SIG-M5 (cell line): ENCODE measurements around the gene UGT1A7.

Experiments
- DNase-seq: peaks from one replicate; lab custom pipeline; 2025; lab: John Stamatoyannopoulos, UW

UGT1A7 gene

GRCh38 chr2:233818639-233819621 lies 137.2 kb downstream of the UGT1A7 start:
- DNase-seq = no peak

- DNase-seq = no peak
These were observed 138.4 kb downstream of the UGT1A7 start for GRCh38 chr2:233819884-233820773.

- no peak for DNase-seq
These were observed 139.0 kb downstream of the UGT1A7 start for GRCh38 chr2:233820774-233821105.

GRCh38 chr2:233821196-233821595 lies 139.5 kb downstream of the UGT1A7 start:
- no peak for DNase-seq

GRCh38 chr2:233821709-233822100 lies 140.0 kb downstream of the UGT1A7 start:
- DNase-seq = no peak

- DNase-seq = no peak
These were observed 140.5 kb downstream of the UGT1A7 start for GRCh38 chr2:233822101-233822771.
